Vagina (tissue), 2 donors: ENCODE data around the gene LRRC31.

Experiments used
- POLR2A ChIP-seq, 2 donors: fragments of 450-650 bp; IDR thresholded peaks; one replicate each; pipeline ENCODE4 v1.6.1; 2017; ENCODE audit warnings: antibody characterized with exemption in 2 of 2, mild to moderate bottlenecking in 2 of 2, moderate library complexity in 2 of 2
- TF ChIP-seq, protein P1 (sequence below), 3 experiments: fragments of 450-650 bp in 2 of 3; fragments of 200-600 bp in 1 of 3; sonication (generic) in 1 of 3; IDR thresholded peaks; one replicate each; pipeline ENCODE4 v1.5.1; 2017 to 2019; ENCODE audit warnings: antibody characterized with exemption in 3 of 3, mild to moderate bottlenecking in 2 of 3, moderate library complexity in 2 of 3

DNA sequence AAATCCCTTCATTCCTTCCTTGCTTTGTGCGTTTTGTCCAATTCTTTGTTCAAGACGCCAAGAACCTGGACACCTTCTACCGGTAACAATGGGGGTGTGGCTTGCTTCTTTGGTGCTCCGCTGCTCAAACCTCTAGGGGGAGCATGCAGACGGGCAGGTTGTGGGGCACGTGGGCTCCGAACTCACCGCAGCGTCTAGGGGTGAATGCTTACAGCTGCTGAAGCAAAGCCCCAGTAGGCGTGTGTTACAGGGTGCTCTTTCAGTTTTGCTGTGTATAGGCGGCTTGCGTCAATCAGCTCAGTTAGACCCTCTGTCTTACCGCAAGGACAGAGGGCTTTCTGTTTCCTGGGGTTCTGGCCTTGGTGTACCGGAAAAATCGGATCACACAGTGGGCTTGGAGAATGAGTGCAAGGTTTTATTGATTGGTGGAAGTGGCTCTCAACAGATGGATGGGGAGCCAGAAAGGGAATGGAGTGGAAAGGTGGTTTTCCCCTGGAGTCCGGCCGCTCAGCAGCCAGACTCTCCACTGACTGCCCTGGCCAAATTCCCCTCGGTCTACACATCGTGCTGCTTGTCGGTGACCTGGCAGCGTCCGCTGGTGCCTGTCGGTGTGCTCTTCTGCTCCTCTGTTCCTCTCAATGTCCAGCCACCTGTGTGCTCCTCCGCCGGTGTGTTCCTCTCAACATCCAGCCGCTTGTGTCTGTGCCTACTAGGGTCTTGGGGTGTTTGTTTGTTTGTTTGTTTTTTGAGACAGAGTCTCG is 55.8 kb downstream of the LRRC31 start:
- TF ChIP-seq, protein P1, sequence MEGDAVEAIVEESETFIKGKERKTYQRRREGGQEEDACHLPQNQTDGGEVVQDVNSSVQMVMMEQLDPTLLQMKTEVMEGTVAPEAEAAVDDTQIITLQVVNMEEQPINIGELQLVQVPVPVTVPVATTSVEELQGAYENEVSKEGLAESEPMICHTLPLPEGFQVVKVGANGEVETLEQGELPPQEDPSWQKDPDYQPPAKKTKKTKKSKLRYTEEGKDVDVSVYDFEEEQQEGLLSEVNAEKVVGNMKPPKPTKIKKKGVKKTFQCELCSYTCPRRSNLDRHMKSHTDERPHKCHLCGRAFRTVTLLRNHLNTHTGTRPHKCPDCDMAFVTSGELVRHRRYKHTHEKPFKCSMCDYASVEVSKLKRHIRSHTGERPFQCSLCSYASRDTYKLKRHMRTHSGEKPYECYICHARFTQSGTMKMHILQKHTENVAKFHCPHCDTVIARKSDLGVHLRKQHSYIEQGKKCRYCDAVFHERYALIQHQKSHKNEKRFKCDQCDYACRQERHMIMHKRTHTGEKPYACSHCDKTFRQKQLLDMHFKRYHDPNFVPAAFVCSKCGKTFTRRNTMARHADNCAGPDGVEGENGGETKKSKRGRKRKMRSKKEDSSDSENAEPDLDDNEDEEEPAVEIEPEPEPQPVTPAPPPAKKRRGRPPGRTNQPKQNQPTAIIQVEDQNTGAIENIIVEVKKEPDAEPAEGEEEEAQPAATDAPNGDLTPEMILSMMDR (IDR thresholded peaks at IDR 0.05) = no peak
- TF ChIP-seq POLR2A (IDR thresholded peaks at IDR 0.05) = no peak
